OCI-M2 (cell line): ENCODE data around the gene LYST.
"Not testable (repeated sequence)": the region's sequence is repeated elsewhere in the genome, so short reads cannot be mapped to it uniquely, and the experiment has no call there.

Experiments used
- DNase-seq: peaks from one replicate; lab custom pipeline; 2025; ENCODE audit not compliant: unreplicated experiment; lab: John Stamatoyannopoulos, UW

The LYST gene

DNA sequence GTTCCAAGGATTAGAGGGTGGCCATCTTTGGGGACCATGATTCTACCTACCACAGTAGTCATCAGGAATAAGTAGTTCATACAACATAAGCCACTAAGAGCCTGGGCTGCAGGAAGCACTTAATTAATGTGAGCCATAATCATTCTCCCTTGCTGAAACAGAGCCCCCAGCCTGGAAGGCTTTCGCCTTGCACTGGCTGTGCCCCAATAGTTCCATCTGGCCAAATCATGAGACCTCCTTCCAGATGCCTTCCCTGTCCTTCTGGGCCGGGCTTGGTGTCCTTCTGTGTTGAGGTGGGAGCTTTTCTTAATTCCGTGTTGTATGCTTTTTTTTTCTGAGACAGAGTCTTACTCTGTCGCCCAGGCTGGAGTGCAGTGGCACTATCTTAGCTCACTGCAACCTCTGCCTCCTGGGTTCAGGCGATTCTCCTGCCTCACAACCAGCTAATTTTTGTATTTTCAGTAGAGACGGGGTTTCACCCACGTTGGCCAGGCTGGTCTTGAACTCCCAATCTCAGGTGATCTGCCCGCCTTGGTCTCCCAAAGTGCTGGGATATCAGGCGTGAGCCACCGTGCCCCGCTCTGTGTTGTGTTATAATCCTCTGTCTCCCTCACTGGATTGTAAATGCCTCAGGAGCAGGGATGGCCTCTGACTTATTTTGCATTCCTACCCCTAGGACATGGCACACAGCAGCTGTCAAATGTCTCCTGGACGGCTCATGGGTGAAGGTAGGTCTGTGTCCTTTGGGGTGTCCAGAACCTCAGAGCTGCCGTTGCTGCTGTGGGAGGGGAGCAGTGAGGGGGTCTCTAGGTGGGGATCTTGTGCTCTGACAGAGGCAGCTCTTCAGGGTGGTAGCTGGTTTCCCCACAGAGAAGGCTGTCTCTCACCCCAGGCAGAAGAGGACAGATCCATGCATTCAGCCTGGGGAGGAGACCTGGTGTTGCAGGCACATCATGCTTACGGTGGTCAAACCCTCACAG, 227.2 kb downstream of the LYST start:
- no peak for DNase-seq

DNA sequence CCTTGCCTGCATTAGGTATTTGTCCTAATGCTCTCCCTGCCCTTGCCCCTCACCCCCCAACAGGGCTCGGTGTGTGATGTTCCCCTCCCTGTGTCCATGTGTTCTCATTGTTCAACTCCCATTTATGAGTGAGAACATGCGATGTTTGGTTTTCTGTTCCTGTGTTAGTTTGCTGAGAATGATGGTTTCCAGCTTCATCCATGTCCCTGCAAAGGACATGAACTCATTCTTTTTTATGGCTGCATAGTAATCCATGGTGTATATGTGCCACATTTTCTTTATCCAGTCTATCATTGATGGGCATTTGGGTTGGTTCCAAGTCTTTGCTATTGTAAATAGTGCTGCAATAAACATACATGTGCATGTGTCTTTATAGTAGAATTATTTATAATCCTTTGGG, 228.1 kb downstream of the LYST start:
- DNase-seq, result not testable (repeated sequence)

DNA sequence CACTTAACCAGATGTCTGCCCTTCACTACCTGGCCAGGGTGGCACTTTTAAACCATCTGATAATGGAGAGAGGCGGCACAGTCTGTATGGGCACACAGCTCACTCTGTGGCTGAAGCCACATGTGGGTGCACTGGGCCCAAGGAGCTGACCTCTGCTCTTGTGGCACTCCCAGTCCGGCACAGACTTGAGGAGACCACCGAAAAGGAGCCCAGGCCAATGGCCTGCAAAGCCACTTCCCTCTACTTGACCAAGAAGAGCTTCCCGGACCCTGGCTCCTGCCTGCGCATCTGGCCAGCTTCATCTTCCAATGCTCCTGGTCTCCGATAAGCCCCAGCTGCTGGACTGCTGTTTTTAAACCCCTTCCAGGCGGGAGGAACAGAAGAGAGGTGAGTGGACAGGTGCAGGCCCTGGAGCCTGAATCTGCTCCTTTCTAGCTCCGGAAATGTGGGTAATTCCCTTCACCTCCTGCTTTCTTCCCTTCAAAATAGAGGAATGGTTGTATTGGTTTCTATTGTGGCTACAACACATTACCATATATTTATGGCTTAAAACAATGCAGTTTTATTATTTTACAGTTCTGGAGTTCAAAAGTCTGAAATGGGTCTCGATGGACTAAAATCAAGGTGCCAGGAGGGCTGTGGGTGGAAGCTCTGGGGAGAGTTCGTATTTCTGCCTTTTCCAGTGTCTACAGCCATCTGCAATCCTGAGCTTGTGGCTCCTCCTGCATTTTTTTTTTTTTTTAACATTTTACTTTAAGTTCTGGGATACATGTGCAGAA, 228.8 kb downstream of the LYST start:
- DNase-seq, result no peak

DNA sequence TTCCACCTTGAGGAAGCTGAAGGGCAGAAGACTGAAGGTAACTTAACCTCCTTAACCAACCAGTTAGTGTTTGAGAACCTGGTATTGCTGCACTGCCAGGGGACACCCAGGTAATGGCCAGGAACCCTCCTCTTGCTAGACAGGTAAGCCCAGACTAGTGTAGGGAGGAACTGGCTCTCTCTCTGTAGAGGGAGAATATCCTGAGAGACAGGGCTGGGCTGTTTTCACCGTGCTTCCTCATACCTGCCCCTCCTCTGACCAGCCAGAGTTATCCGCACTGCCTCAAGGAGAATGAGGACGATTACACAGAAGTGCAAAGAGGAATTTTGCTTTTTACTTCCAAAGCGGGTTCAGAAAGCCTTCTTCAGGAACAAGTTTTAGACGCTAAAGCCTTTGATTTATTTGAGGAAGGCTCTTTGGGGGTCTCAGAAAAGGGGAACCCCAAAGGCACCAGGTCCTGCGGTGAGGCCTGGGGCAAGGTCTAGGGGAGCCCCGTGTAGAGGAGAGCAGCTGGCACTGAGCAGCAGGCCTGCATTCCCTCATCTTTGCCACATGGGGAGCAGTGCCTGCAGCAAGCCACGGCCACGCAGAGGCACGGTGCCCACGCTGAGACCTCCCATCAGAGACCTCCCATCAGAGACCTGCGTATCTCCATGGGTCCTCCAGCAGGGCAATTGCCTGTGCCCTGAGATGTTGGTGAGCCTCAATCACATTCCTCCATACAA, 230.6 kb downstream of the LYST start:
- DNase-seq, result no peak

DNA sequence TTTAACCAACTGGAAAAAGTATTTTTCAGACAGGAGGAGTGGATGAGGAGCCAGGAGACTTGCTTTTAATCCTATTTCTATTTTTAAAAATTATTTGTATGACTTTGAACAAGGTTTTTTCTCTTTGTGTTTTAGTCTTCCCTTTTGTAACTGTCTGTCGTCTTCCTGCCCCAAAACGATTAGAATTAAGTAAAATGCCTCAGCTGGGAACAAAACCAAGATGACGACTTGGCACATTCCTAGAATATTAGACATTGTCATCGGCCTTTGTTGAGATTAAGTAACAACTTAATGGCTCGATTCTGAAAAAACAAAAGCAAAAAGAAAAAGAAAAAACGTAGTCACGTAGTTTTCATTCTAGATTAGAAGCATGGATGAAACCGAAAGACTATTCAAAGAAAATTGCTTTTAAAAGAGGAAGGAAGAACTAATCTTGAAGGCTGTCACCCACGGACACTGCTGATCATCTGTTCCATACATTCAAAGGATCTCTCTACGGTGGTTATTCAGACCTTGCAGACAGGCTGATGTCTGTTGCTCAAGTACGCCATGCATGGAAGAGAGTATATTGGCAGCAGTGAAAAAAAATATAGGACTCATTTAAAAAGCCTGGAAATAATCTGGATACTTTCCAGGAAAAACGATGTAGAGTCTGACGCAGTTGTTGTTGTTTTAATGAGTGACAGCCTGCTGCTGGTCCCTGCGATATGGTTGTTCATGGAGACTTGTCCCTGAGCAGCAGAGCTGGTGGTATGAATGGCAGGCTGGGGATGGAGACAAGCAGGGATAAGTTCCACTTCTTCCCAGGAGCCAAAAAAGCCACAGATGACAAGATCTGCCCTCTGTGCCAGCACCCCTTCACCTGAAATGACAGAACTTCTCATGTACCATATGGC, 234.0 kb downstream of the LYST start:
- peak; percentile 18 for DNase-seq

DNA sequence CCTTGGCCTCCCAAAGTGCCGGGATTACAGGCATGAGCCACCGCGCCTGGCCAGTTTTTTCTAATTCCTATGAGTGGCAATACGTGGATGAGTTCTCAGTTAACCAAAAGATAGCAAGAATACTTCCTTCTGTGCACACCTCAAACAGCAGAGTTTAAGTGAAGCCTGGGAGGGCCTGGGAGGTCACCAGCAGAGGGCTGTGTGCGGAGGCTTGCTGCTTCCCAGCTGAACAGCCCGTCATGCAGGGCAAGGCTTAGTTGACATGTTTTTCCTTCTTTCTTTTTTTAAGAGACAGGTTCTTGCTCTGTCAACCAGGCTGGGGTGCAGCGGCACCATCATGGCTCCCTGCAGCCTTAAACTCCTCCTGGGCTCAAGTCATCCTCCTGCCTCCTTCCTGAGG, 234.9 kb downstream of the LYST start:
- DNase-seq, result no peak

DNA sequence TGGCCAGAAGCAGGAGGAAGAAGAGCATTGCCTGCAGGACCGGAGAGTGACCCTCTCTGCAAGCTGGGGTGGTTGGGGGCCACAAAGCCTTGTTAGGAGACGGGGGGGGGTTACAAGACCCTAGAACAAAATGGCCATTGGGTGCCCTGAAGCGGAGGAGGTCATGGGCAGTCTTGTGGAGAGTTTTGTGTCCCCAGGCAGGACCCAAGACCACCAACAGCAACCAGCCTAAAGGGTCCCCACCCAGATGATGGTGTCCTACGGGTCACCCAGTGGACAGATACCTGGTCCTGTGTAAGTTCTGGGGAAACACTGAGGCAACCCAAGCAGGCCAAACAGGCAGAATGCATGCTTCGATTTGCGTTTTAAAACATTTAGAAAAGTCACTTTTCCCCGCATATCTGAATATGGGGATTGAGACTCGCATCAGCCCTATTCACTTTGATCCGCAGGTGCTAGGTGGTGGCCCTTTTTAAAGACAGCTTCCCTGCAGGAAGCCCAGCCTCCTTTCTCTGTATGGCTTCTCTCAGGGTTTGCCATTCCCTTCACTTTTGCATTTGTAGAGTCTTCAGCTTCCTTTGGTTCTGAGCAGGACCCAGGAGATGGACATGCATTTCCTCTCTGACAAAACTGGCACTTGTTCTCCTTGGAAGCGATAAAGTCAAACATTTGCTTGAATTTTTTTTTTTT, 238.2 kb downstream of the LYST start:
- DNase-seq, result no peak

DNA sequence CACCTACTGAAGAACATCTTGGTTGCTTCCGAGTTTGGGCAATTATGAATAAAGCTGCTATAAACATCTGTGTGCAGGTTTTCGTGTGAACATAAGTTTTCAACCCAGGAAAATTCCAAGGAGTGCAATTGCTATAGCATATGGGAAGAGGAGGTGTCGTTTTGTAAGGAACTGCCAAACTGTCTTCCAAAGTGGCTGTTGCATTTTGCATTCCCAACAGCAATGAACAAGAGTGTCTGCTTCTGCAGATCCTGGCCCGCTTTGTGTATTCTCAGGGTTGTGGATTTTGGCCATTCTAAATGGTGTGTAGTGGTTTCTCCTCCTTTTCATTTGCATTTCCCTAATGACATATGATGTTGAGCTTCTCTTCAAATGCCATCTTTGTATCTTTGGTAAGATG, 240.9 kb downstream of the LYST start:
- DNase-seq, result no peak

DNA sequence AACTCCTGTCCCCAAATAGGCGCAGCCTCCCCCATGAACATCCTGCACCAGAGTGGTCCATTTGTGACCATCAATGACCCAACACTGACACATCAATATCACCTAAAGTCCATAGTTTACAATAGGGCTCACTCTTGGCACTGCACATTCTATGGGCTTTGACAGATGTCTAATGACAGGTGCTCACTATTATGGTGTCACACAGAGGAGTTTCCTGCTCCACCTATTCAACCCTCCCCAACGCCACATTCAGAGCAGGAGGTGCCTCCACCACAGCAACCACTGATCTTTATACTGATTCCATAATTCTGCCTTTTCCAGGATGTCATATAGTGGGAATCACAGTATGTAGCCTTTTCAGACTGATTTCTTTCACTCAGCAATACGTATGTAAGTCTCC, 241.4 kb downstream of the LYST start:
- DNase-seq, result no peak

DNA sequence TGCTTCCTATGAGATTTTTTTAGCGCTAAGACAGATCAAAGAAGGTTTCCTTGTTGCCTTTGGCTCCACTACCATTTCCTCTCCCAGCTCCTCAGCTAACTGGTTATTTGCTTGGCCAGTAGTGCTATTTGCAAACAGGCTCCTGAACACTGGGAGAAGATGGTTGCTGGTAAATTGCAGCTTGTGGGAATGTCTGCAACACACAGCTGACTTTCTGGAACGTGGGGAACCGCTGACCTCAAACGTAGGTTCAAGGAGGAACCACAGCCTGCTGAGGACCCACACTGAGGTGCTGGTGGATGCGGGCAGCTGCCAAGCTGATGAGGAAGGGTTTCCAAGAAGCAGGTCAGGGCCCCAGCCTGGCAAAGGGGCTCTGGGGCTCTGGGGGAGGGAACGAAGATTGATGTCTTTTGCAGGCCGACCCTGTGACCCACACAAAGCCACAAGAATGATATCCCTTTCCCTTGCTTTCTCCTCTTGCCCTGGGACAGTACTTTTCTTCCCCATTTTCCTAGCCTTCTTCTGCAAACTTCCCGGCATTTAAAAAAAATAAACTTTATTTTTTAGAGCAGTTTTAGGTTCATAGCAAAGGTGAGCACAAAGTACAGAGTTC, 241.9 kb downstream of the LYST start:
- DNase-seq, result no peak

DNA sequence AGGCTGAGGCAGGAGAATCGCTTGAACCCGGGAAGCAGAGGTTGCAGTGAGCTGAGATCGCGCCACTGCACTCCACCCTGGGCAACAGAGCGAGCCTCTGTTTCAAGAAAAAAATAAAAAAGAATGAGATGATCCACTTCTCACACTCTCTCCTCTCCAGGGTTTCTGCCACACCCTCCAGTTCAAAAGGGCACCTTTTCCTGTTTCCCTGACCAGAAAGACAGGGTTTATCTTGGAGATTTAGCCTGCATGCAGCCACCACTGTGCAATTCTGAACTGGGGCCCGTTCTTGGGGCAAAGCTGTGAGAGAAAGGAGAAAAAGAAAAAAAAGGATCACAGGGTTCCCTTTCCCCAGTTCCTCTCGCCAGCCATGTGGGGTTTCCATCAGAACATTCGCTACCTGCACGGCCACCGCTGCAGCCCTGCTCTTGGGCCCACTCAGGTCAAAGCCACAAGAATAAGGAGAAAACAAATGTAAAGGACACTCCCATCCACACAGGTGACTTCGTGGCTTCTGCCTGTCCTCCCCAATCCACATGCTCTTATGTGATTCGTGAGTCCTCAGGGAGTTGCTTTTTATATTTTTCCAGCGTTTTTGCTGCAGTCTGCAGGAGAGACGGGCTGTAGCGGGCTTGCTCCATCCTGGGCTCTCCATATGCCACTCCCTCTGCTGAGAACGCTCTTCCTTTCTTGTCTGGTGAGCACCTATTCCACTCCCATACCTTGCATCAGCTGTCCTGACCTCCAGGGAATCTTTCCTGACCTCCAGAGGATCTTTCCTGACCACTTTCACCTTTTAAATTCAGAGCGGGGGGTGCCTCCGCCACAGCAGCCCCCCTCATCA, 243.5 kb downstream of the LYST start:
- no peak for DNase-seq

DNA sequence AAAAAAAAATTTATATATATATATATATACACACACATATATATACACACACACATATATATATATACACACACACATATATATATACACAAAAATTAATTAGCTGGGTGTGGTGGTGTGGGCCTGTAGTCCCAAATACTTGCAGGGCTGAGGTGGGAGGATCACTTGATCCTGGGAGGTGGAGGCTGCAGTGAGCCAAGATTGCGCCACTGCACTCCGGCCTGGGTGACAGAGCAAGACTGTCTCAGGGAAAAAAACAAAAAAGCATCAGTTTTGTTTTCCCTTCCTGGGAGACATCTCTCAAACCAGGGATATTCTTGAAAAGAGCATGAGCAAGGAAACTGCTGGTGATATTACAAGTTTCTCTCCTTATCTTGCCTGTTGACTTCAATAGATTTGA, 247.6 kb downstream of the LYST start:
- not testable (repeated sequence) for DNase-seq

DNA sequence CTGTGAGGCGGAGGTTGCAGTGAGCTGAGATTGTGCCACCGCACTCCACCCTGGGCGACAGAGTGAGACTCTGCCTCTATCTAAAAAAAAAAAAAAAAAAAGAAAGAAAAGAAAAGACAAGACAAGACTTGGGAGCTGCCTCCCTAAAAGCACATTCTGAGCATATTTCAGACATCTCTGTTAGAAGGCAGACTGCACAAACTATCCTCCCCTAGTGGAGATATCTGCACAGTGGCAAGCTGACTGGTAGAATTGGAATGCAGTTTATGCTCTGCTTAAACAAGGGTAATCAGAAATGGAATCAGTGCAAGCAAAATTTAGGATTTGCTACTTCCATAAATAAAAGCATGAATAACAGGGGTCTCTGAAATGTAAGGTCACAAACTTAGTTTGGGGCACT, 248.9 kb downstream of the LYST start:
- DNase-seq, result no peak

DNA sequence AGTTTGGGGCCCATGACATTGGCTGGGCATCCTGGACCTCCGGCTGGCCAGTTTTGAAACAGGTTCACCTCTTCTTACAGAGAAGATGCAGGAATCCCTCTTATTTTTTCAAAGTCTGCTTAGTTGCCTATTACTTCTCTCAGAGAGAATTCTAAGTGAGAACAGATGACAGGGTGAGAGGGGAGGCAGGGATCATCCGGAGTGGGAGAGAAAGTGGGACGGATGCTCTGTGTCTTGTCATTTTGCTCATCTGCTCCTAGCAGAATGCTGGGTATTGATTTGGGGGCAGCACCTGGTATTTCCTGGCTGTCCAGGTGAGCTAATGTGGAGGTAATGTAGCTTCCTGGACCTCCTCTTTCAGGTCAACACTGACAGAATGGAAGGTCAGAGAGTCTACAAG, 249.6 kb downstream of the LYST start:
- no peak for DNase-seq

DNA sequence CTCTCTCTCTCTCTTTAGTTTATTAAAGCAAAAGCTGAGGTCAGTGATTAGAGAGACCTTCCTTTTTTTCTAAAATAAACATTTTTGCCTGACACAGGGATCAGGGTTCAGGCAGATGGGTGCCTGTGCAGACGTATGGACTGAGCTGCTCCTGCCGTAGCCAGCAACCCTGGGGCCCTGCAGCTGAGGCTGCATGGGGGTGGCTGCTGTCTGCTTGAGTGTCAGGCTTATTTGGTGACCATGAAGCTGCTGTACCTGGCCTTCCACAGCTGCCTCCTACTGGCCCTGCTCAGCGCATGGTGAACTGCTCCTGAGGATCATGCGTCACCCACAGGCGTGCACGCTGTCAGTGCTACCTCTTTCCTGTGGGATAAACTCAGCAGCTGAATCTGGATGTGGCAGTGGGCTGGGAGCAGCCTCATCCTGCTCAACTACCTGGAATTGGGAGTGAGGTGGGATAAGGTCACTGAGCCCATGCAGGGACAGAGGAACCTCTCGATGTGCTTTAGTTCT, 252.2 kb downstream of the LYST start:
- no peak for DNase-seq

DNA sequence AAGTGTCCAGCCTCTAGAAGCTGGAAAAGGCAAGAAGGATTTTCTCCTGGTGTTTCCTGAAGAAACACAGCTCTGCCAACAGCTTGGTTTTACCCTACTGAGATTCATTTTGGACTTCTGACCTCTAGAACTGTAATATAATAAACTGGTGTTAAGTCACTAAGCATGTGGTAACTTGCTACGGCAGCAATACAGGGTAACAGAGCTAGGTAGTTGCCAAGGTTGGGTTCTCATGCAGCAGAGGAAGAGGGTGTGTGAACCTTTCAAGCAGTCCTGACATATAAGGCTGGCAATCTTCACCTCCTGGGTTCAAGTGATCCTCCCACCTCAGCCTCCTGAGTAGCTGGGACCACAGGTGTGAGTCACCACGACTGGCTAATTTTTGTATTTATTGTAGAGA, 253.1 kb downstream of the LYST start:
- DNase-seq, result no peak

DNA sequence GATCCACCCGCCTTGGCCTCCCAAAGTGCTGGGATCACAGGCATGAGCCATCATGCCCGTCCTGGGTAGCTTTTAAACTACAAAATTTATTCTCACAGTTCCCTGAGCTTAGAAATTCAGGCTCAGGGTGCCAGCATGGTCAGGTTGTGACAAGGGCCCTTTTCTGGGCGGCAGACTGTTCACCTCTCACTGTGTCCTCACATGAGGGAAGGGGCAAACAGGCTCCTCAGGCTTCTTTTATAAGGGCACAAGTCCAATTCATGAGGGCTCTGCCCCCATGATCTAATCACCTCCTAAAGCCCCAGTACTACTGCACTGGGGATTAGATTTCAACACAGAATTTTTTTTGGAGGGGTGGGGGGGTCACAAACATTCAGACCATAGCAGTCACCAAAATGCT, 253.9 kb downstream of the LYST start:
- DNase-seq, result no peak
